Panc1 (cell line): ENCODE measurements around the gene TRPC3. TPM values are rescaled to one million over a fixed set of nuclear protein-coding genes. Genes with fewer than 3 reads are reported as not detected.

Experiments
- ATAC-seq: fragments of 200-7000 bp; cut with Tn5 transposase; 2 replicates; pipeline ENCODE4 v1.9.1; 2020; ENCODE audit warnings: mild to moderate bottlenecking, moderate library complexity
- BruUV-seq: library from RNA; stranded (reverse); fragments of 400-500 nt; replicated peaks from 2 replicates; lab custom pipeline; 2021; lab: Mats Ljungman, UMichigan
- CTCF ChIA-PET: fragments of 300-600 bp; sonication (Branson Sonifier 250); formaldehyde crosslinking; loops from one replicate; lab custom pipeline; 2022; ENCODE audit warnings: antibody characterized with exemption; lab: Charles Lee
- POLR2A ChIA-PET: fragments of 300-600 bp; sonication (Branson Sonifier 250); formaldehyde crosslinking; loops from one replicate; lab custom pipeline; 2022; ENCODE audit warnings: antibody characterized with exemption; lab: Charles Lee
- DNase-seq: peaks from one replicate; pipeline ENCODE4 v3.0.0-alpha.2; 2010; ENCODE audit warnings: low read depth, low spot score
- H3K27ac ChIP-seq: 2 replicates; pipeline ENCODE4 v1.5.1; 2011; ENCODE audit warnings: mild to moderate bottlenecking, low read length, inconsistent platforms
- H3K27me3 ChIP-seq: fragments of 200-500 bp; sonication (Bioruptor generic); 2 replicates; pipeline ENCODE4 v1.6.0; 2014; ENCODE audit warnings: low read length, inconsistent platforms; ENCODE audit not compliant: control insufficient read depth, insufficient read depth
- H3K36me3 ChIP-seq: fragments of 200-500 bp; sonication (Bioruptor generic); 2 replicates; pipeline ENCODE4 v1.5.1; 2014; ENCODE audit warnings: inconsistent platforms, mild to moderate bottlenecking, low read length, moderate library complexity; ENCODE audit not compliant: control insufficient read depth, insufficient read depth
- H3K4me1 ChIP-seq: 2 replicates; pipeline ENCODE4 v1.5.1; 2011; ENCODE audit warnings: inconsistent platforms, mild to moderate bottlenecking, low read length, moderate library complexity; ENCODE audit not compliant: control insufficient read depth, insufficient read depth
- H3K4me3 ChIP-seq, 2 experiments: 2 replicates each; pipeline ENCODE4 v1.5.1; 2011 to 2012; ENCODE audit warnings: low read depth in 2 of 2, low read length in 2 of 2, mild to moderate bottlenecking in 2 of 2, inconsistent platforms in 1 of 2, moderate library complexity in 1 of 2
- H3K9me3 ChIP-seq: fragments of 200-500 bp; sonication (Bioruptor generic); 2 replicates; pipeline ENCODE4 v1.5.1; 2014; ENCODE audit warnings: low read depth, mild to moderate bottlenecking, inconsistent platforms, low read length, moderate library complexity; ENCODE audit not compliant: control insufficient read depth, insufficient read depth
- CTCF ChIP-seq: fragments of 450-650 bp; IDR thresholded peaks from 2 replicates; pipeline ENCODE4 v1.5.1; 2017; ENCODE audit warnings: mild to moderate bottlenecking
- POLR2AphosphoS5 ChIP-seq: IDR thresholded peaks from 2 replicates; pipeline ENCODE4 v1.6.1; 2012; ENCODE audit warnings: mild to moderate bottlenecking, low read depth, low read length, moderate library complexity
- REST ChIP-seq, 2 experiments: IDR thresholded peaks; 2 replicates each; pipeline ENCODE4 v1.6.1; 2011 to 2012; ENCODE audit warnings: low read depth in 2 of 2, control low read depth in 1 of 2, low read length in 1 of 2, mild to moderate bottlenecking in 1 of 2, moderate library complexity in 1 of 2; ENCODE audit not compliant: insufficient read depth in 1 of 2
- SIN3A ChIP-seq: IDR thresholded peaks from 2 replicates; pipeline ENCODE4 v1.6.1; 2012; ENCODE audit warnings: low read depth, mild to moderate bottlenecking, low read length, moderate library complexity, borderline replicate concordance; ENCODE audit not compliant: insufficient read depth
- TCF7L2 ChIP-seq: IDR thresholded peaks from 2 replicates; pipeline ENCODE4 v1.6.1; 2011; ENCODE audit warnings: mild to moderate bottlenecking, low read depth, low read length, inconsistent platforms
- in situ Hi-C: cut with HindIII; loops from 2 replicates; pipeline ENCODE4 v1.10.0; 2016; ENCODE audit warnings: low sequenced_read_pairs, low pct_unique_long_range_greater_than_20kb
- intact Hi-C: fragments of 100-400 bp; cut with micrococcal nuclease; formaldehyde crosslinking; loops from one replicate; pipeline ENCODE4 v1.10.0; 2022; ENCODE audit not compliant: unreplicated experiment
- total RNA-seq: library from RNA; stranded (reverse); gene quantifications from one replicate; pipeline ENCODE4 v1.2.1, GENCODE V29; 2021; ENCODE audit not compliant: unreplicated experiment

Gene TRPC3
- total RNA-seq, 1 experiment from 2014 or later, result 0.08 TPM

- ATAC-seq (no peak), DNase-seq (no peak)
- Histone ChIP-seq H3K4me1 (no peaks in the 10 kb centered on the region), H3K27ac (no peak overlapping the region), H3K36me3 (peaks cover 2% of the 10 kb centered on the region; the same call in 1 of the 2 replicates), H3K27me3 (no peaks in the 10 kb centered on the region), H3K9me3 (no peaks in the 10 kb centered on the region), H3K4me3 (no peak overlapping the region)
- TF ChIP-seq CTCF, result no peak
- TF ChIP-seq SIN3A, result no peak
- no peak for TF ChIP-seq POLR2AphosphoS5
- TF ChIP-seq TCF7L2, result no peak
- TF ChIP-seq REST (IDR thresholded peaks at IDR 0.05; ENCODE audit: insufficient read depth in 1 of 2, low read depth in 2 of 2, low read length in 1 of 2), result no peak
- in situ Hi-C loops (no loop called here), intact Hi-C loops (no loop called here)
- no TSS peak for BruUV-seq
- CTCF ChIA-PET, result no interaction called here
- POLR2A ChIA-PET, result no interaction called here
Measured at GRCh38 chr4:121829511-121829910, 122.3 kb downstream of the TRPC3 start.

Other genes with a start within 250 kb of the TRPC3 start
- gene SMIM43, start 186.9 kb downstream of the TRPC3 start, total RNA-seq, result not detected
- 19.3 TPM for gene EXOSC9, start 150.7 kb downstream of the TRPC3 start, total RNA-seq
- 31.8 TPM for gene CCNA2, start 128.2 kb downstream of the TRPC3 start, total RNA-seq
- 9.1 TPM for gene BBS7, start 81.6 kb downstream of the TRPC3 start, total RNA-seq
- 24.5 TPM for gene BLTP1, start 200.3 kb upstream of the TRPC3 start, total RNA-seq